GM12892 (cell line): Measurements from ENCODE around the gene GRID2IP.

Experiments
- POLR2A ChIP-seq: IDR thresholded peaks from 2 replicates; pipeline ENCODE4 v1.6.1; 2011; ENCODE audit warnings: low read depth, low read length, control low read depth
- POLR2AphosphoS5 ChIP-seq: IDR thresholded peaks from 2 replicates; pipeline ENCODE4 v1.6.1; 2011; ENCODE audit warnings: low read depth, low read length, control low read depth

DNA sequence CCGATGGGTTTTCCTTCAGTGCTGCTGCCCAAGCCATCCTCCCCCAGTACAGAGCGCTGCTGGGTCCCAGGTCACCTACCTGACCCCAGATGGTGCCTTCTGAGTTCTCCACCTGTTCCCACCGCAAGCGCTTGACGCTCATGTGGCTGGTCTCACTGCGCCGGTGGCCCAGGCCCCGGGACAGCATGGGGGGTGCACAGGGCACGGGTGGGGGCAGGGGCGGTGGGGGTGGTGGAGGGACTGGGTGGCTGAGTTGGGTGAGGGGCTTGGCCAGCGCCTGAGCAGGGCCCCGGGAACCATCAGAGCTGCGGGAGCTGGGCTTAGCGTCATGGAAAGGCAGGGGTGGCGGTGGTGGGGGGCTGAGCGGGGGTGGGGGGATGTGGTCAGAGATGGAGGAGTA, 43.4 kb downstream of the GRID2IP start:
- TF ChIP-seq POLR2A (no peak), POLR2AphosphoS5 (no peak)
